HG03439 (cell line): ENCODE measurements around the gene TRPM6.
"Not testable (repeated sequence)": the region's sequence is repeated elsewhere in the genome, so short reads cannot be mapped to it uniquely, and the experiment has no call there.

Experiments
- ATAC-seq: cut with Tn5 transposase; IDR thresholded peaks from one replicate; pipeline ENCODE4 v1.9.1; 2021; ENCODE audit warnings: mild to moderate bottlenecking, moderate library complexity; ENCODE audit not compliant: unreplicated experiment

Gene TRPM6

GRCh38 chr9:74858751-74859414, 28.8 kb downstream of the TRPM6 start:
- ATAC-seq, result no peak

- ATAC-seq, result no peak
These were observed 30.7 kb downstream of the TRPM6 start for GRCh38 chr9:74856989-74857388.

- ATAC-seq, result no peak
These were observed 32.6 kb downstream of the TRPM6 start for GRCh38 chr9:74855072-74855471.

- ATAC-seq, result not testable (repeated sequence)
These were observed 34.7 kb downstream of the TRPM6 start for GRCh38 chr9:74853024-74853423.

- ATAC-seq, result no peak
These were observed 39.6 kb downstream of the TRPM6 start for GRCh38 chr9:74848153-74848525.

GRCh38 chr9:74847478-74848152, 40.1 kb downstream of the TRPM6 start:
- ATAC-seq, result no peak

- no peak for ATAC-seq
These were observed 41.0 kb downstream of the TRPM6 start for GRCh38 chr9:74846766-74847165.

GRCh38 chr9:74838351-74838750, 49.4 kb downstream of the TRPM6 start:
- no peak for ATAC-seq

GRCh38 chr9:74824654-74825053, 63.1 kb downstream of the TRPM6 start:
- ATAC-seq, result no peak

GRCh38 chr9:74821636-74822035, 66.1 kb downstream of the TRPM6 start:
- no peak for ATAC-seq

- no peak for ATAC-seq
These were observed 69.9 kb downstream of the TRPM6 start for GRCh38 chr9:74817816-74818215.

- ATAC-seq, result no peak
These were observed 70.4 kb downstream of the TRPM6 start for GRCh38 chr9:74817281-74817810.

GRCh38 chr9:74810200-74810599, 77.5 kb downstream of the TRPM6 start:
- no peak for ATAC-seq

- no peak for ATAC-seq
These were observed 83.7 kb downstream of the TRPM6 start for GRCh38 chr9:74804018-74804385.

- no peak for ATAC-seq
These were observed 84.2 kb downstream of the TRPM6 start for GRCh38 chr9:74803376-74804017.

GRCh38 chr9:74800226-74800625, 87.5 kb downstream of the TRPM6 start:
- no peak for ATAC-seq

GRCh38 chr9:74795803-74796202, 91.9 kb downstream of the TRPM6 start:
- ATAC-seq, result no peak

GRCh38 chr9:74795081-74795480, 92.6 kb downstream of the TRPM6 start:
- no peak for ATAC-seq

GRCh38 chr9:74784506-74784905, 103.2 kb downstream of the TRPM6 start:
- no peak for ATAC-seq

- no peak for ATAC-seq
These were observed 104.3 kb downstream of the TRPM6 start for GRCh38 chr9:74783408-74783807.

- ATAC-seq, result peak; percentile 57
These were observed 110.4 kb downstream of the TRPM6 start for GRCh38 chr9:74777136-74777879.
